Mammary epithelial cell (primary cell): ENCODE measurements around the gene NANOS1.

ENCODE experiments used
- EZH2 ChIP-seq: IDR thresholded peaks from 2 replicates; pipeline ENCODE4 v1.6.1; 2012; ENCODE audit warnings: low read length, inconsistent platforms, borderline replicate concordance
- TF ChIP-seq, protein P1 (sequence below), 2 donors: IDR thresholded peaks in 1 of 2; conservative IDR thresholded peaks in 1 of 2; 2 replicates each; pipeline ENCODE4 v1.5.1; 2011 to 2012; ENCODE audit warnings: inconsistent platforms in 2 of 2, low read length in 2 of 2, mild to moderate bottlenecking in 2 of 2, control low read depth in 1 of 2, low read depth in 1 of 2; ENCODE audit not compliant: insufficient read depth in 1 of 2; ENCODE audit errors: extremely low read depth in 1 of 2

DNA sequence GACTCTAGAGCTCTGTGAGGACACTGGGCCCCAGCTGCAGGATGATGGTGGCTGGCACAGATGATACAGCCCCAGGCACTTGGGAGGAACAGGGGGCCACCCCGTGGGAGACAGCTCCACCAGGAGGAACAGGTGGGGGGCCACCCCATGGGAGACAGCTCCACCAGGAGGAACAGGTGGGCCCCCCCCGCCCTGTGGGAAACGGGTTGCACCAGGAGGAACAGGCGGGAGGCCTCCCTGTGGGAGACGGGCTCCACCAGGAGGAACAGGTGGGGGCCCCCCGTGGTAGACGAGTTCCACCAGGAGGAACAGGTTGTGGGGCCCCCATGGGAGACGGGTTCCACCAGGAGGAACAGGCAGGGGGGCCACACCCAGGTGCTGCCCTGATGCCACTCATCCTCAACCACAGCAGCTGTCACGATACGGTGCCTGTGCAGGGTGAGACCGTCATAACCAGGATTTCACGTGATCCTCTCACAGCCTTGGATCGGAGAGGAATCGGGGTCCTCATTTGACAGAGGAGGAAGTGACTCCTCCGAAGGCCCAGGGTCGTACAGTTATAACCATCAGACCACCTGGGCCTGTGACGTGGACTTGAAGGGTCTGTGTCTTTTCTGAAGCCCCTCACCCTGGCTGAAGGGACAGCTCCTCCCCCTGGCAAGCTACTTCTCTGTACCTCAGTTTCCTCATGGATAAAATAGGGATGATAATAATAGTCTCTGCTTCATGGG, 49.2 kb upstream of the NANOS1 start:
- TF ChIP-seq, protein P1, sequence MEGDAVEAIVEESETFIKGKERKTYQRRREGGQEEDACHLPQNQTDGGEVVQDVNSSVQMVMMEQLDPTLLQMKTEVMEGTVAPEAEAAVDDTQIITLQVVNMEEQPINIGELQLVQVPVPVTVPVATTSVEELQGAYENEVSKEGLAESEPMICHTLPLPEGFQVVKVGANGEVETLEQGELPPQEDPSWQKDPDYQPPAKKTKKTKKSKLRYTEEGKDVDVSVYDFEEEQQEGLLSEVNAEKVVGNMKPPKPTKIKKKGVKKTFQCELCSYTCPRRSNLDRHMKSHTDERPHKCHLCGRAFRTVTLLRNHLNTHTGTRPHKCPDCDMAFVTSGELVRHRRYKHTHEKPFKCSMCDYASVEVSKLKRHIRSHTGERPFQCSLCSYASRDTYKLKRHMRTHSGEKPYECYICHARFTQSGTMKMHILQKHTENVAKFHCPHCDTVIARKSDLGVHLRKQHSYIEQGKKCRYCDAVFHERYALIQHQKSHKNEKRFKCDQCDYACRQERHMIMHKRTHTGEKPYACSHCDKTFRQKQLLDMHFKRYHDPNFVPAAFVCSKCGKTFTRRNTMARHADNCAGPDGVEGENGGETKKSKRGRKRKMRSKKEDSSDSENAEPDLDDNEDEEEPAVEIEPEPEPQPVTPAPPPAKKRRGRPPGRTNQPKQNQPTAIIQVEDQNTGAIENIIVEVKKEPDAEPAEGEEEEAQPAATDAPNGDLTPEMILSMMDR (conservative IDR thresholded peaks at IDR 0.05 in 1 of 2, IDR thresholded peaks at IDR 0.05 in 1 of 2; ENCODE audit: extremely low read depth in 1 of 2, insufficient read depth in 1 of 2, low read depth in 1 of 2, low read length in 2 of 2): no peak
- TF ChIP-seq EZH2: no peak
